HL-60 (cell line): ENCODE measurements around the gene SIL1.

Source experiments
- DNase-seq, 2 experiments: peaks; one replicate each; pipeline ENCODE4 v3.0.0-alpha.2; 2010 to 2020; ENCODE audit warnings: low read depth in 1 of 2, low spot score in 1 of 2
- H3K27ac ChIP-seq: fragments of 250-450 bp; sonication (Bioruptor Pico); replicated peaks from 2 replicates; pipeline ENCODE4 v1.5.1; 2020; ENCODE audit warnings: mild to moderate bottlenecking, moderate library complexity
- H3K27me3 ChIP-seq: fragments of 250-450 bp; sonication (Bioruptor Pico); 2 replicates; pipeline ENCODE4 v1.5.1; 2021; ENCODE audit warnings: mild to moderate bottlenecking, moderate library complexity; ENCODE audit not compliant: insufficient read depth, poor library complexity, severe bottlenecking
- H3K4me3 ChIP-seq: replicated peaks from 2 replicates; pipeline ENCODE4 v1.5.1; 2011; ENCODE audit warnings: mild to moderate bottlenecking, control low read depth, low read length; ENCODE audit not compliant: insufficient read depth
- CTCF ChIP-seq: IDR thresholded peaks from one replicate; pipeline ENCODE4 v1.5.1; 2011; ENCODE audit warnings: low read length, control low read depth, inconsistent platforms; ENCODE audit not compliant: insufficient read depth
- GABPA ChIP-seq: IDR thresholded peaks from 2 replicates; pipeline ENCODE4 v1.6.1; 2012; ENCODE audit warnings: low read depth
- POLR2AphosphoS5 ChIP-seq: IDR thresholded peaks from 2 replicates; pipeline ENCODE4 v1.6.1; 2012; ENCODE audit warnings: low read depth
- REST ChIP-seq: IDR thresholded peaks from 2 replicates; pipeline ENCODE4 v1.6.1; 2012; ENCODE audit warnings: low read depth; ENCODE audit not compliant: insufficient replicate concordance
- SPI1 ChIP-seq: IDR thresholded peaks from 2 replicates; pipeline ENCODE4 v1.6.1; 2012; ENCODE audit warnings: low read depth, mild to moderate bottlenecking, borderline replicate concordance

The SIL1 gene

GRCh38 chr5:139105621-139106071 lies 92.5 kb downstream of the SIL1 start:
- H3K27ac ChIP-seq, result no peak overlapping the region
- no peaks in the 10 kb centered on the region for H3K27me3 ChIP-seq
- TF ChIP-seq CTCF (no peak), REST (no peak), GABPA (no peak), SPI1 (no peak), POLR2AphosphoS5 (no peak)
- H3K4me3 ChIP-seq, result no peak overlapping the region
- DNase-seq, result no peak

GRCh38 chr5:139104577-139105276 lies 93.4 kb downstream of the SIL1 start:
- no peaks in the 10 kb centered on the region for H3K27me3 ChIP-seq
- H3K27ac ChIP-seq, result no peak overlapping the region
- no peak for DNase-seq
- TF ChIP-seq CTCF (no peak), REST (no peak), GABPA (no peak), POLR2AphosphoS5 (no peak), SPI1 (no peak)
- H3K4me3 ChIP-seq, result no peak overlapping the region

GRCh38 chr5:139103762-139104161 lies 94.4 kb downstream of the SIL1 start:
- no peak overlapping the region for H3K4me3 ChIP-seq
- DNase-seq, result no peak
- H3K27me3 ChIP-seq, result no peaks in the 10 kb centered on the region
- TF ChIP-seq POLR2AphosphoS5, result no peak
- TF ChIP-seq GABPA, result no peak
- TF ChIP-seq CTCF, result no peak
- TF ChIP-seq SPI1, result no peak
- no peak for TF ChIP-seq REST
- no peak overlapping the region for H3K27ac ChIP-seq
